Bone marrow (tissue), 2 donors: Measurements from ENCODE around the gene TMEM43.
"Not testable (repeated sequence)": the region's sequence is repeated elsewhere in the genome, so short reads cannot be mapped to it uniquely, and the experiment has no call there.

ENCODE experiments used
- DNase-seq, 2 donors: peaks; one replicate each; lab custom pipeline; 2025; lab: John Stamatoyannopoulos, UW

Gene TMEM43, protein sequence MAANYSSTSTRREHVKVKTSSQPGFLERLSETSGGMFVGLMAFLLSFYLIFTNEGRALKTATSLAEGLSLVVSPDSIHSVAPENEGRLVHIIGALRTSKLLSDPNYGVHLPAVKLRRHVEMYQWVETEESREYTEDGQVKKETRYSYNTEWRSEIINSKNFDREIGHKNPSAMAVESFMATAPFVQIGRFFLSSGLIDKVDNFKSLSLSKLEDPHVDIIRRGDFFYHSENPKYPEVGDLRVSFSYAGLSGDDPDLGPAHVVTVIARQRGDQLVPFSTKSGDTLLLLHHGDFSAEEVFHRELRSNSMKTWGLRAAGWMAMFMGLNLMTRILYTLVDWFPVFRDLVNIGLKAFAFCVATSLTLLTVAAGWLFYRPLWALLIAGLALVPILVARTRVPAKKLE

DNA sequence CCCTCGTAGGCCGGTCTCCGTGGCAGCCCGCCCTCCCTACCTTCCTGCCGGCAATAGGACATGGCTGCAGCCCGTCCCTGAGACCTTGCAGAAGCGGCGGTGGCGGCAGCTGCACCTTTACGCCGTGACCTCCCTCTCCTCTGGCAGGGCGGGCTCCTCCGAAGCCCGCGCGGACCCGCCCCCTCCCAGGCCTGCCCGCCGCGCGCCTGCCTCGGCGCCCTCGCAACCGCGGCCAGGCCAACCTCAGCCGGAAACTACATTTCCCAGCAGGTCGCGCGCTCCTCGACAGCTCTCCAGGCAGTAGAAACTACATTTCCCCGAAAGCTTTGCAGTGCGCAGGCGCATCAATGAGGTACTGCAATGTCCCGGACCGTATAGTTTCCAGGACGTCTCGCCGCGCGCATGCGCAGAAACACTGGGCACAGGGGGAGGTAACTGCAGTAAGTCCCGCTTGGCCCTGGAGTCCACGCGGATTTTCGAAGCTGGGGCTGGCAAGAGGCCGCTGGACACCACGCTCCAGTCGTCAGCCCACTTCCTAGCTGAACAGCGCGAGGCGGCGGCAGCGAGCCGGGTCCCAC, at the start of gene TMEM43, which contains the start of gene CHCHD4:
TMEM43 (plus strand) TSS at position 438 of the 578 bp plus-strand sequence. CDS start 142 bp downstream, outside the sequence.
CHCHD4 (minus strand) TSS at position 256 of the 578 bp plus-strand sequence; CDS start at position 62, 194 bp downstream.
- DNase-seq, result peak; percentile 89 to 93

DNA sequence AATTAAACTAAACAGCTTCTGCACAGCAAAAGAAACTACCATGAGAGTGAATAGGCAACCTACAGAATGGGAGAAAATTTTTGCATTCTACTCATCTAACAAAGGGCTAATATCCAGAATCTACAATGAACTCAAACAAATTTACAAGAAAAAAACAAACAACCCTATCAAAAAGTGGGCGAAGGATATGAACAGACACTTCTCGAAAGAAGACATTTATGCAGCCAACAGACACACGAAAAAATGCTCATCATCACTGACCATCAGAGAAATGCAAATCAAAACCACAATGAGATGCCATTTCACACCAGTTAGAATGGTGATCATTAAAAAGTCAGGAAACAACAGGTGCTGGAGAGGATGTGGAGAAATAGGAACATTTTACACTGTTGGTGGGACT, 49.6 kb upstream of the TMEM43 start:
- not testable (repeated sequence) for DNase-seq

DNA sequence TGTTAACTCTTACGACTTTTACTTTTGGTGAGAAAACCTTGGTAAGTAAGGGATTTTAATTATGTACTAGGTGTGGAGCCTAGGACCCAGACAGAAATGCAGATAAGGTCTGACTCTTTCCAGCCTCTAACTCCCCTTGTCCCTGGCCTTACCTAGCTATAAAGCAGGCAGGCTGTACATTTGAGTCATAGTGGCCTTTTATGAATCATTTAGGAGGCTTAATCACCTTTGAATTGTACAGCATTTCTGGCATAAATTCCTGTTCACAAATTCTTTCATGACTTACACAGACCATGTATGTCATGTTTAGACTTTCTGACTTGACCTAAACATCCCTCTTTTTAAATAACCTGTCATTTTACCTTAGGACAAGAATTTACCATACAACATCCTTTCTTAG, 47.5 kb upstream of the TMEM43 start:
- DNase-seq, result no peak

DNA sequence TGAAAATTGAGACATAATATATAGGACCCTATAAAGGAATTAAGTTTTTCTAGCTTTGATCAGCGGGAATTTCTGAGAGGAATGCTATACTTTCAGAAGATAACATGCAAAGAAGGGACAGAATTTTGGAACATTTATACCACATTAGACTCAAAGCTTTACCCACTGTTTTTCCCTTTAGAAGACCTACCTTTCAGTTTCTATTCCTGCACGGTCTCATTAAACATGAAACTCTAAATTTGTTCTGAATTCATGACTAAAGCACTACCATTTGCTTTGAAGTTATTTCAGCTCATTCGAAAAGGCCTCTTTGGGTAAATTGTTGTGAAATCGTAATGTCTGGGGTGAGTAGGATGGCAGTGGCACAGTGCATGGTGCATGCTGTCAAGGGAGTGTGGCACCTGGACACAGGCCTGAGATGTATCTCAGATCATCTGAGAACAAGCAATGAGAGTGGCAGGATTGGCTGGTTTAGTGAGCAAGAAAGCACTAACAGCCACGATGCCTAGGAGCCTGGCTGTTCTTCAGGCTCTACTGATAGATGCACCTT, 42.7 kb upstream of the TMEM43 start:
- no peak for DNase-seq

DNA sequence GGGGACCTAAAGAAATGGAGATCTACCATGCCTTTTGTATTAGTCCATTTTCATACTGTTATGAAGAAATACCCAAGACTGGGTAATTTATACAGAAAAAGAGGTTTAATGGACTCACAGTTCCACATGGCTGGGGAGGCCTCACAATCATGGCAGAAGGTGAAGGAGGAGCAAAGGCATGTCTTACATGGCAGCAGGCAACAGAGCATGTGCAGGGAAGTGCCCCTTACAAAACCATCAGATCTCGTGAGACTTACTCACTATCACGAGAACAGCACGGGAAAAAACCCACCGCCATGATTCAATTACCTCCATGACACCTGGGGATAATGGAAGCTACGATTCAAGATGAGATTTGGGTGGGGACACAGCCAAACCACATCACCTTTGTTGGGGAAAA, 37.4 kb upstream of the TMEM43 start:
- DNase-seq, result not testable (repeated sequence)

DNA sequence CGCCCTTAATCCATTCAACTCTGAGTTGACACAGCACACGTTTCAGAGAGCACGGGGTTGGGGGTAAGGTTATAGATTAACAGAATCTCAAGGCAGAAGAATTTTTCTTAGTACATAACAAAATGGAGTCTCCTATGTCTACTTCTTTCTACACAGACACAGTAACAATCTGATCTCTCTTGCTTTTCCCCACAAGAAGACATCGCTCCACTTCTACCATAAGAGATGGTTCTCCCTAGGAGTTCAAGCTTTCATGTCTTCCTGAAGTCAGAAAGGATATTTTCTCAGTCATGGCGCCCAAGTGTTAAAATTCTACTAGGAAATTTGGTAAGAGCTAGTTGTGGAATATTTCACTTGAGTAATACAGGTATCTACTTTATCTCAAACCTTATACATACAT, 32.9 kb upstream of the TMEM43 start:
- not testable (repeated sequence) for DNase-seq

DNA sequence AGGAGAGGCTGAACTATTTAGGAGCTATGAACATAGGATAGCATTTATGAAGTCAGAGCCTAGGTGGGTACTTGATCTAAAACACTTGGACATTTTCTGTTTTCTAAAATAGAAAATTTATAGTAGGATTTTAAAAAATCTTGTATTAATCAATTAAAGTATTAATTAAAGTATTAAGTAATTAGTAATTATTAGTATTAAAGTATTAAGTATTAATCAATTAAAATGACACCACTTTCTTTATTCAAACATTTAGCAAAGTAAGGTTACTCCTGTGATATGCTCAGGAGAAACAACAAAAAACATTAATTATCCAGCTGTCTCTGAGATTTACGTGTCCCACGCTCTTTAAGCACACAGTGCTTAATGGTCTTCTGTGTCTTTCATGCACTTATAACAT, 32.4 kb upstream of the TMEM43 start:
- no peak for DNase-seq

DNA sequence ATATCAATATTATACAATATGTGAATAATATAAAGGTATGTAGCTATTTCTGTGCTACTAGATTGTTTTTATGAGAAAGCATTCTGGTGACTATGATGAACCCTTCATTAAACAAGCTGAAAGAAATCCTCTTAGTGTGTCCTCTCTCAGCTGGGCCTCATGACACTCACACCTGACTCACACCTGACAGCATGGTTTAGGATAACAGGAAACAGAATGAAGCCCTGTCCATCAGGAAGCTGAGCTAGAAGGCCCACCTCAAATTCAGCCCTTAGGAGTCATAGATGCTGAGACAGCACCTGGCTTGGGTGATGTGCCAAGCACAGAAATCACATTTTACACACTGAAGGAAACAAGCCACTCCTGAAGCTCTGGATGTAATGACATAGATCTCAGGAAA, 31.0 kb upstream of the TMEM43 start:
- no peak for DNase-seq

DNA sequence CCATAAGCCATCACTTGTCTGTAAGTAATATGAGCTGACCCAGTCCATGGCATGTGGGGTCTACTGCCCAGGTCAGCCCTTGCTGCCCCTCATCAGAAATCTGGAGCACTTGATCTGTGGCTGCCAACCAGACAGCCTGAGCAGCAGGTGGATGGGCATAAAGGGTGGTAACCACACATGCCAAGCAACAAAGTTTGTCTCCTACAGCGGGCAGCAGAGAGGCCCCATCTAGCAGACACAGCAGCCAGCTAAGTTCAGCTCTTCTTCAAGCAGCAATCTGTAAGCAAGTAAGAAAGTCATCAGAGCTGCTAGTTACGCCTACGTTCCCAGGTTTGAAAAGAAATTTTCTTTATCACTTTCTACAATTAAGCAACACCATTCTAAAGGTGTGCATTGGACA, 28.1 kb upstream of the TMEM43 start:
- DNase-seq, result no peak

DNA sequence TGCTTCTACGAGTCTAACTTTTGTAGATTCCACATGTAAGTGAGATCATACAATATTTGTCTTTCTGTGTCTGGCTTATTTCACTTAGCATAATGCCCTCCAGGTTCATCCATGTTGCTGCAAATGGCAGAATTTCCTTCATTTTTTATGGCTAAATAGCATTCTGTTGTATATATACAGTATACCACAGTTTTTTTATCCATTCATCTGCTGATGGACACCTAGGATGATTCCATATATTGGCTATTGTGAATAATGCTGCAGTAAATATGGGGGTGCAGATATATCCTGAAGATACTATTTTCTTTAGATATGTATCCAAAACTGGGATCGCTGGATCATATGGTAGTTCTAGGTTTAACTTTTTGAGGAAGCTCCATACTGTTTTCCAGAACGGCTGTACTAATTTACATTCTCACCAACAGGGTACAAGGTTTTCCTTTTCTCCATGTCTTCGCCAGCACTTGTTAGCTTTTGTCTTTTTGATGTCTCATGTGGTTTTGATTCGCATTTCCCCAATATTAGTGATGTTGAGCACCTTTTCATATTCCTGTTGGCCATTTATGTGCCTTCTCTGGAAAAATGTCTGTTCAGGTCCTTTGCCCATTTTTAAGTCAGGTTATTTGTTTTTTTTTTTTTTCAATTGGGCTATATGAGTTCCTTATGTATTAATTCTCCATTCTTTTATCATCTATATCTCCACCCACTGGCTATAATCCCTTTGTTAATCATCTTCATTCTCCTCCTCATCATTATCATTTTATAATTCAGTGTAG, 27.0 kb upstream of the TMEM43 start:
- no peak for DNase-seq

DNA sequence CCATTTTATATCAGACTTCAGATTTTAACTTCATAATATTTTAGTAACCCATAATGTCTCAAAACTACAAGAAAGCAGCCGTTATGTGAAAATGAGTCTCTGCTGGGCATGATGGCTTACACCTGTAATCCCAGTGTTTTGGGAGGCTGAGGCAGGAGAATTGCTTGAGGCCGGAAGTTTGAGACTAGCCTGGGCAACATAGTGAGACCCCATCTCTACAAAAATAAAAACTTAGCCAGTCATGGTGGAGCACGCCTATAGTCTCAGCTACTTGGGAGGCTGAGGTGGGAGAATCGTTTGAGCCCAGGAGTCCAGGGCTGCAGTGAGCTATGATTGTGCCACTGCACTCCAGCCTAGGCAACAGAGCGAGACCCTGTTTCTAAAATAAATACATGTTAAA, 15.0 kb upstream of the TMEM43 start:
- DNase-seq, result not testable (repeated sequence)

DNA sequence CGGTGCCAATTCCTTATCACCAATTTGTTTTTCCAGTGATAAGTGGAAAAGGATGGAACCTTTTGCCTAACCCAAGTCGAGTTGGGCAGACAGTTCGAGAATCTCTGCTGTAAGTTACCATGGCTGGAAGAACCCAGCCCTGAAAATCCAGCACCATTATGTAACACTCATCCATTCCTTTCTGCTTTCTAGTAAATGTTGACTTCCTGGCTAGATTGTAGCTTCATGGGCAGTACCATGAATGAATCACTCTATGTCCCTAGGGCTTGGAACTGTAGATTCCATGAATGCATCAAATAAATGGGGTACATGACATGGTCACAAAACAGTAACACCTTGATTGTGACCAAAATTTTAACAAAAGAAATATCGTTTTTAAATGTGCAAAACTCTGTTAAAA, 14.2 kb upstream of the TMEM43 start:
- no peak for DNase-seq

DNA sequence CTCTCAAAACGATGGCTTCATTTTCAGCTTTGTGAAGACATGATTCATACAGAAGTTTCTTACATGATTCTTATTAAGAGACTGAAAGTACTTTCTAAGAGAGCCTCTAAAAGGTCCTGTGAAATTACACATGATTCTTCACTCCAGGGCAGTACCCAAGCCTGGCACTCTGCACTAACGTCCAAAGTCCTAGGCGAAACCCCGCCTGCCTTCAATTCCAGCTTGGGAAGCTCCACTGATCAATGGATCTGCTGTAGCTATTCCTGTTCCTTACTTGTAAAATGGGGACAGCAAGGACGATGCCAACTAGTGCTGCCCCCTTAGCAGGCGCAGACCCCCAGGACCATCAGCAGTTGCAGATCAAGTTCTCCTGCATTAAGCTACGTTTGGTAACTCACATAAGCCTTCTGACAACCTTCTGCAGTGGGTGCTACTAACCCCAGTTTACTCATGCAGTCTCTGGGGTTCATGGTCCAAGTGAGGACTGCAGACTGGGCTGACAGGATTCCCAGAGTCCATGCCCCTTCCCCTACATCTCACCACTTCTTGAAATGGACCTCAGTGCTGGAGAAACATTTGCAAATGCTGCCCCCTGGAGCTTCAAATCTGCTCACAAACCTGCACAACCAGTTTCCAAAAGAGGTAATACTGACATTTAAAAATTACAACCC, 10.8 kb upstream of the TMEM43 start:
- DNase-seq, result no peak

DNA sequence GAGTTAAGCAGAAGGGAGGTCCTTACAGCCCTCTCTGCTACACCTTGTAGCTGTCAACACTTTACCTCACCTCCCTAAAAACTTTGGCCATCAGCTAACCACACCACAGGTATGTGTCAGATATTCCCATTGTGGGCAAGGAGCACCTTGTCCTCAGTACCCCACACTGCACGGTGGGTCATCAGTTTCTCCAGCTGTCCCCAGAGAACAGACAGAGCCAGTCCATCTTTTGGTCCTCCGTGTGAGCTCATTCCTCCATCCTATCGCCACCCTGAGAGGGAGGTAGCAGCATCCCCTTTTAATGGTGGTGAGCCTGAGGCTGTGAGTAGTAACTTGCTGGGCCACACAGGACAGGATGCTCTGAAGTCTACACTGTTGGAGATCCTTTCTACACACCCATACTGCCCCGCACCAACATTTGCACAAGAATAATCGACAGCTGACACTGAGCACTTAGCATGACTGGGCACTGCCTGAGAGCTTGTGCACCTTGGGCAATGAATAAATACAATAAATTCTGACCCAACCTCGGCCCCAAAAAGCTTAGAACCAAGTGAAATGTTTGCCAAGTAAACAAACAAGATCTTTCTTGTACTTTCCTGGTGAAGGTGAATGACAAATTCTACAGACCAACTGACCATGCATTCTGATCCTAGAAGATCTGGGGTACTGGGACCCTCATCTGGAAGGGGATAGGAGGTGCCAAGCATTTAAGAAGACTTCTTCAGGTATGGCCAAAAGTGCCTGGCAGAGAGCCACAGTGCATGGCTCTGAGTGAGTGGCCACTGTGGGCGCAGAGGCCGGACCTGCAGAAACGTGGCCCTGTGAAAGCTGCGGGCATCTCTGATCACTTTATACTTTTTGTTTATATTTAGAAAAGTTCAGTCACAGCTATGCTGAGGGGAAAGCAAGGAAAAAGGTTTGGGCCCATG, 7.1 kb upstream of the TMEM43 start:
- DNase-seq, result no peak

DNA sequence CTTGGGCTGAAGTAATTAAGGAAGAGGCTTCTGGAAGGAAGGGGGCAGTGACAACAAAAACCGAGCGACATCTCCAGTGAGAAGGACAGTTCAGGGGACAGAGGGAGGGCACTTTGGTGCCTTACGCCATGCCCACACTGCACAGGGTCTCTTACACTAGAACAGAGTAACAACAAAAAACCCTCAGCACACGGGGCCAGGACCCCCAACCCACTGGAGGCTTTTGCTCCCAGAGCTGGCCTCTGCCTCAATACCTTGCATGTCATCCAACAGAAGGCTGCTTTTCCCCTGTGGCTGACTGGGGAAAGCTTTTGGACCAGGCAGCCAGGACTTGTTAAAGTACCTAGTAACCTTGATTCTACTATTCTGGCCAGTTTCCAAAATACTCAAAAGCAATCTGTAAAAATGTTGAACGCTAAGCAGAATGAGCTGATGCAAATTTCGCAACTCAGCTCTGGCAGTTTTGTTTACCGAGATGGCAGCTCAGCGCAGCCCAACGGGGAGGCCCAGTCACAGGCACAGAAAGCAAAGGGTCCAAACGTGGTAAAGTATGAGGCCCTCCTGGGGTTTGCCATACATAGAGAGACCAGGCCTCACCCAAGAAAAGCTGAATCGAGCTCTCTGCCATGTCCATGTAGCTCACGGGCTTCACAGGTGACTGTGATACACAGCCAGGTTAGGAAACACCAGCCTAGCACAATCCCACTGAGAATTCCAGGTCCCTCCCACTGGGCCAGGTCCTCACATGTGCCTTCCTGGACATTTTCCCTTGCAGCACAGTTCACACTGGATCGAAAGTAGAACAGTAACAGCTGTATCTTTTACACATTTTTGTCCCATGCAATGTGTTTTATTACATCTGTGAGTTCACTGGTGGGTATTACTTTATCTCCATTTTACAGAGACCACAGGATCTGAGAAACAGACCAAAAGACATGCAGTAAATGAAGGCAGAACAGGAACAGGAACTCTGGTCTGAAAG, 6.2 kb upstream of the TMEM43 start:
- no peak for DNase-seq

DNA sequence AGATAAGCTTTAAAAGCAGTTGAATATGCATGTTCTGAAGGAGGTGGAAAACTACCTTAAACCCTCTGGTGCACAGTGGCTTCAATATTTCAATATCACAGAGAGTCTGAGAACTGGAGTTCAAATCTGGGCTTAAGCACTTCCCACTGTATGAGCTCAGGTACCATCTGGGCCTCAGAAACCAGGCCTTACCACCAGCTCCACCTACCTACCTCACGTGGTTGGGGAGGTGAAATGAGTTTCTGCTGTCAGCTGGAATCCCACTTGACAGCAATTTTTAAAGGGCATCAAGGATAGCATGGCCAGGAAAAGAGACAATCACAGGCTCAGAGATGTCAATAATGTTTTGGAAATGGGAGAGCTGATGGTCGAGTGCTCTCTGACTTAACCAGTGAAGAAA, 5.2 kb upstream of the TMEM43 start:
- DNase-seq, result no peak

DNA sequence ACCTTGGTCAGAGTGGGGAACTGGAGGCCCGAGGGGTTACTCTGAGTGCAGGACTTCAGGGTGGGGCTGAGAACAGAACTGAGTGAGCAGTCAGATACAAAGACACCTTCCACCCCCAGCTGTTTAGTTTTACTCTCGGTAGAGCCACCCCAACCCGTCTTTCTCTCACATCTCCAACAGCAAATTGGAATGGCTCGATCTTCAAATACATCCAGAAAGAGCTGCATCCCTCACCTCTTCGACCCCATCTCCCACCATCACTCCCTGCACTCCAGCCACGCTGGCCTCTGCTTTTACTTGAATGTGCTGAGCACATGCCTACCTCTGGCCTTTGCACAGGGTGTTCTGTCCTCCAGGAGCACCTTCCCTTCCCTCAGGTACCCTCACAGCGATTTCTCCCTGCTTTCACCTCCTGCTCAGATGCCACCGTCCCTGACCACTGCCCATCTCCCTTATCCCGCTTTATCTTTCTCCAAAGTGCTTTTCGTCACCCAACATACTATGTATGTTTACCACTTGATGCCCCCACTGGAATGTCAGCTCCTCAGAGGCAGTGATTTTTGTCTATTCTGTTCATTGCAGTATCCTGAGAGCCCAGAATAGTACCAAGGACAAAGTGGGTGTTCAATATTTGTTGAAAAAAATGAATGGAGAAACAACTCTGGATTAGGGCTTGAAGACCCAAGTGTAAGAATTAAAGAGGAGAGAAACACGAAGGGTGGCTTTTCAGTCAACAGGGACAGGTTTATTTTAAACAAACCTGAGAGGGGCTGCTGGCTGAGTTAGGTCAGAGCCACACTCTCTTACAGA, 4.5 kb upstream of the TMEM43 start:
- no peak for DNase-seq

DNA sequence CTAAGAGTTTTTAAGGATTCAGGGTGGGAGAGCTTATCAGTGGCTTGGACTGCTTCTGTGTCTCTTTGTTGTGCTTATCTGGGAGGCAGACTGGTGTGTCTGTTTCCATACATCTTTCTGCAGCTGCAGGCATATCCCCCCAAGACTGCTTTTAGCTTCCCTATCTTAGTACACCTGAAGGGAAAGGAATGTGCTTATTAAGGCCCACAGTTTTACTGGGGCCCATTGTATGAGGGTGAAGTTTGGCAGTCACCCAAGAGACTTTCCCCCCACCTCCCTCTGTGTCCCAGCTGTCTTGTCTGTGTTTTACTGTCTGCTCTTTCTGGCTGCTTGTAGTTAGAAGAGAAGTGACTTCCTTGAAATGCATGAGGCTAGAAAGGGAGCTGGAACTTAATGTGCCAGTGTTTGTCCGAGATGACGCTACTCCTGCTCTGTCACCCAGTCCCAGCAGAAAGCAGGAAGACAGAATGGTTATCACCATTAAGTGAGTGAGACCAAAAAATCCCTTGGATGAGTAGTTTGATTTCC, 3.9 kb upstream of the TMEM43 start:
- DNase-seq, result not testable (repeated sequence)
